ENCODE data around the gene CFDP1. TPM values are rescaled to one million over a fixed set of nuclear protein-coding genes. Genes with fewer than 3 reads are reported as not detected.
"Not testable (repeated sequence)": the region's sequence is repeated elsewhere in the genome, so short reads cannot be mapped to it uniquely, and the experiment has no call there.

CFDP1 gene
- total RNA-seq, 1 experiment from 2014 or later, result 44.7 TPM

GRCh38 chr16:75280331-75280804 is 152.9 kb downstream of the CFDP1 start:
- Mint-ChIP-seq H3K4me3 (ENCODE audit: unreplicated experiment) (no peak overlapping the region), H3K4me1 (ENCODE audit: insufficient read depth, unreplicated experiment) (peaks cover 6% of the 10 kb centered on the region), H3K27me3 (ENCODE audit: insufficient read depth, unreplicated experiment) (no peaks in the 10 kb centered on the region), H3K9me3 (ENCODE audit: unreplicated experiment) (no peaks in the 10 kb centered on the region), H3K36me3 (ENCODE audit: insufficient read depth, unreplicated experiment) (peaks cover 13% of the 10 kb centered on the region), H3K27ac (ENCODE audit: low read depth, unreplicated experiment) (no peak overlapping the region)
- CTCF ChIA-PET, result interaction anchor here (0.6 to 1.1 kb wide), 3 partner anchors 47 to 1397 kb away, joined by 4 to 5 read pairs (median 4); no protein-coding TSS in a partner anchor
- POLR2A ChIA-PET, result interaction anchor here (0.6 to 4.7 kb wide), 4 partner anchors 25 to 592 kb away, joined by 3 to 37 read pairs (median 3); no protein-coding TSS in a partner anchor
- no peak for DNase-seq (ENCODE audit: unreplicated experiment)
- no TSS peak for BruUV-seq (replicated peaks)
- TF ChIP-seq CTCF (IDR thresholded peaks at IDR 0.05; ENCODE audit: unreplicated experiment), result no peak
- intact Hi-C loops (cut with micrococcal nuclease), result no loop called here

GRCh38 chr16:75279305-75279704 is 154.0 kb downstream of the CFDP1 start:
- CTCF ChIA-PET, result interaction anchor here (0.6 to 1.1 kb wide), 7 partner anchors 33 to 671 kb away, joined by 3 to 5 read pairs (median 4); no protein-coding TSS in a partner anchor
- Mint-ChIP-seq H3K36me3 (ENCODE audit: insufficient read depth, unreplicated experiment) (peaks cover 12% of the 10 kb centered on the region), H3K4me3 (ENCODE audit: unreplicated experiment) (peak overlapping the region; percentile 13), H3K27ac (ENCODE audit: low read depth, unreplicated experiment) (peak overlapping the region; percentile 11), H3K9me3 (ENCODE audit: unreplicated experiment) (no peaks in the 10 kb centered on the region), H3K4me1 (ENCODE audit: insufficient read depth, unreplicated experiment) (peaks cover 6% of the 10 kb centered on the region), H3K27me3 (ENCODE audit: insufficient read depth, unreplicated experiment) (no peaks in the 10 kb centered on the region)
- peak; percentile 38 for DNase-seq (ENCODE audit: unreplicated experiment)
- intact Hi-C loops (cut with micrococcal nuclease), result no loop called here
- no TSS peak for BruUV-seq (replicated peaks)
- TF ChIP-seq CTCF (IDR thresholded peaks at IDR 0.05; ENCODE audit: unreplicated experiment), result no peak
- POLR2A ChIA-PET, result interaction anchor here (0.6 to 4.7 kb wide), 9 partner anchors 9 to 154 kb away, joined by 3 to 37 read pairs (median 4); partner anchors contain the start of gene CFDP1

- Mint-ChIP-seq H3K4me1 (ENCODE audit: insufficient read depth, unreplicated experiment) (no peaks in the 10 kb centered on the region), H3K4me3 (ENCODE audit: unreplicated experiment) (no peak overlapping the region), H3K9me3 (ENCODE audit: unreplicated experiment) (no peaks in the 10 kb centered on the region), H3K27ac (ENCODE audit: low read depth, unreplicated experiment) (peak overlapping the region; percentile 12), H3K27me3 (ENCODE audit: insufficient read depth, unreplicated experiment) (no peaks in the 10 kb centered on the region), H3K36me3 (ENCODE audit: insufficient read depth, unreplicated experiment) (peaks cover 13% of the 10 kb centered on the region)
- ChIA-PET POLR2A (interaction anchor here (0.7 kb wide), 1 partner anchor 29 kb away, joined by 3 read pairs; no protein-coding TSS in a partner anchor), CTCF (interaction anchor here (0.6 kb wide), 1 partner anchor 59 kb away, joined by 3 read pairs; no protein-coding TSS in a partner anchor)
- peak; percentile 38 for DNase-seq (ENCODE audit: unreplicated experiment)
- TF ChIP-seq CTCF (IDR thresholded peaks at IDR 0.05; ENCODE audit: unreplicated experiment), result no peak
- no TSS peak for BruUV-seq (replicated peaks)
- intact Hi-C loops (cut with micrococcal nuclease), result no loop called here
Observed at GRCh38 chr16:75273054-75273925, 160.0 kb downstream of the CFDP1 start.

GRCh38 chr16:75272629-75273028 is 160.7 kb downstream of the CFDP1 start:
- BruUV-seq (replicated peaks); H3K27me3 Mint-ChIP-seq (ENCODE audit: insufficient read depth, unreplicated experiment); H3K4me3 Mint-ChIP-seq (ENCODE audit: unreplicated experiment); DNase-seq (ENCODE audit: unreplicated experiment); CTCF ChIA-PET; intact Hi-C loops (cut with micrococcal nuclease); H3K27ac Mint-ChIP-seq (ENCODE audit: low read depth, unreplicated experiment); H3K9me3 Mint-ChIP-seq (ENCODE audit: unreplicated experiment); H3K36me3 Mint-ChIP-seq (ENCODE audit: insufficient read depth, unreplicated experiment); H3K4me1 Mint-ChIP-seq (ENCODE audit: insufficient read depth, unreplicated experiment): not testable (repeated sequence)
- POLR2A ChIA-PET, result interaction anchor here (0.6 kb wide), 1 partner anchor 62 kb away, joined by 3 read pairs; no protein-coding TSS in a partner anchor

Measured in MCF 10A (cell line).